Chondrocyte (in vitro differentiated cells): ENCODE measurements around the gene NOP58. TPM values are rescaled to one million over a fixed set of nuclear protein-coding genes. Genes with fewer than 3 reads are reported as not detected.
"Not testable (repeated sequence)": the region's sequence is repeated elsewhere in the genome, so short reads cannot be mapped to it uniquely, and the experiment has no call there.

Source experiments
- DNase-seq: peaks from one replicate; pipeline ENCODE4 v3.0.0; 2021; ENCODE audit warnings: mixed read lengths, low spot score
- H3K27ac Mint-ChIP-seq: one replicate; pipeline ENCODE4 v1.8.0; 2021; ENCODE audit warnings: mild to moderate bottlenecking, moderate library complexity, mixed read lengths; ENCODE audit not compliant: unreplicated experiment
- H3K27me3 Mint-ChIP-seq: 2 replicates; pipeline ENCODE4 v1.8.0; 2021; ENCODE audit warnings: low read depth, mixed read lengths
- H3K36me3 Mint-ChIP-seq: 2 replicates; pipeline ENCODE4 v1.8.0; 2021; ENCODE audit warnings: low read depth, mixed read lengths
- H3K4me1 Mint-ChIP-seq: 2 replicates; pipeline ENCODE4 v1.8.0; 2021; ENCODE audit warnings: low read depth, mild to moderate bottlenecking, mixed read lengths
- H3K4me3 Mint-ChIP-seq: one replicate; pipeline ENCODE4 v1.8.0; 2021; ENCODE audit warnings: mild to moderate bottlenecking, moderate library complexity, mixed read lengths; ENCODE audit not compliant: unreplicated experiment
- H3K9me3 Mint-ChIP-seq: 2 replicates; pipeline ENCODE4 v1.8.0; 2021; ENCODE audit warnings: low read depth, mixed read lengths
- total RNA-seq: library from RNA; stranded (reverse); gene quantifications from 3 replicates; pipeline ENCODE4 v1.2.1, GENCODE V29; 2021
- TF ChIP-seq, protein P1 (sequence below): fragments of 200-600 bp; sonication (generic); IDR thresholded peaks from 2 replicates; pipeline ENCODE4 v1.5.0; 2021; ENCODE audit warnings: antibody characterized with exemption, mild to moderate bottlenecking, moderate library complexity

NOP58 gene
- total RNA-seq, 1 donor from 2014 or later: 32.3 TPM

- TF ChIP-seq, protein P1, sequence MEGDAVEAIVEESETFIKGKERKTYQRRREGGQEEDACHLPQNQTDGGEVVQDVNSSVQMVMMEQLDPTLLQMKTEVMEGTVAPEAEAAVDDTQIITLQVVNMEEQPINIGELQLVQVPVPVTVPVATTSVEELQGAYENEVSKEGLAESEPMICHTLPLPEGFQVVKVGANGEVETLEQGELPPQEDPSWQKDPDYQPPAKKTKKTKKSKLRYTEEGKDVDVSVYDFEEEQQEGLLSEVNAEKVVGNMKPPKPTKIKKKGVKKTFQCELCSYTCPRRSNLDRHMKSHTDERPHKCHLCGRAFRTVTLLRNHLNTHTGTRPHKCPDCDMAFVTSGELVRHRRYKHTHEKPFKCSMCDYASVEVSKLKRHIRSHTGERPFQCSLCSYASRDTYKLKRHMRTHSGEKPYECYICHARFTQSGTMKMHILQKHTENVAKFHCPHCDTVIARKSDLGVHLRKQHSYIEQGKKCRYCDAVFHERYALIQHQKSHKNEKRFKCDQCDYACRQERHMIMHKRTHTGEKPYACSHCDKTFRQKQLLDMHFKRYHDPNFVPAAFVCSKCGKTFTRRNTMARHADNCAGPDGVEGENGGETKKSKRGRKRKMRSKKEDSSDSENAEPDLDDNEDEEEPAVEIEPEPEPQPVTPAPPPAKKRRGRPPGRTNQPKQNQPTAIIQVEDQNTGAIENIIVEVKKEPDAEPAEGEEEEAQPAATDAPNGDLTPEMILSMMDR: no peak
- Mint-ChIP-seq H3K9me3 (no peaks in the 10 kb centered on the region), H3K4me3 (no peak overlapping the region), H3K27ac (peak overlapping the region; percentile 65), H3K4me1 (peaks cover 29% of the 10 kb centered on the region), H3K36me3 (no peaks in the 10 kb centered on the region), H3K27me3 (no peaks in the 10 kb centered on the region)
- DNase-seq: no peak
Measured at GRCh38 chr2:202270487-202270886, 4.9 kb downstream of the NOP58 start.

DNA sequence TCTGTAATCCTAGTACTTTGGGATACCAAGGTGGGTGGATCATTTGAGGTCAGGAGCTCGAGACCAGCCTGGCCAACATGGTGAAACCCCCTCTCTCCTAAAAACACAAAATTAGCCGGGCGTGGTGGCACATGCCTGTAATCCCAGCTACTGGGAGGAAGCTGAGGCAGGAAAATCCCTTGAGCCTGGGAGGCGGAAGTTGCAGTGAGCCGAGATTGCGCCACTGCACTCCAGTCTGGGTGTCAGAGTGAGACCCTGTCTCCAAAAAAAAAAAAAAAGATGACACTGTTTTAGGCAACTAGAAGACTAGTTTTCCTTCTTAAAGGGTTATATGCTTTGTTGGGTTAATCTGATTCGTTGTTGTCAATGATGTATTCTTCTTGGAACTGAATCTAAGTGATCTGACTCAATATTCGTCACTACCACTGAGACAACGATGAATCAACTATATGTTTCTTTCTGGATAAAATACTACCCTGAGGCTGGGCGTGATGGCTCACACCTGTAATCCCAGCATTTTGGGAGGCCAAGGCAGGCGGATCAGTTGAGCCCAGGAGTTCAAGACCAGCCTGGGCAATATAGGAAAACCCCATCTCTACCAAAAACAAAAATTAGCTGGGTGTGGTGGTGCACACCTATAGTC, 10.6 kb downstream of the NOP58 start:
- H3K27me3 Mint-ChIP-seq, H3K9me3 Mint-ChIP-seq, H3K36me3 Mint-ChIP-seq, H3K27ac Mint-ChIP-seq, H3K4me3 Mint-ChIP-seq, DNase-seq: not testable (repeated sequence)
- H3K4me1 Mint-ChIP-seq: peaks cover 21% of the 10 kb centered on the region

- TF ChIP-seq, protein P1: no peak
- H3K36me3 Mint-ChIP-seq: peaks cover 4% of the 10 kb centered on the region
- no peaks in the 10 kb centered on the region for H3K9me3 Mint-ChIP-seq
- H3K4me1 Mint-ChIP-seq: peaks cover 10% of the 10 kb centered on the region
- H3K27me3 Mint-ChIP-seq: no peaks in the 10 kb centered on the region
- no peak overlapping the region for H3K4me3 Mint-ChIP-seq
- DNase-seq: no peak
- H3K27ac Mint-ChIP-seq: peak overlapping the region; percentile 83
Measured at GRCh38 chr2:202278036-202278760, 12.6 kb downstream of the NOP58 start.

DNA sequence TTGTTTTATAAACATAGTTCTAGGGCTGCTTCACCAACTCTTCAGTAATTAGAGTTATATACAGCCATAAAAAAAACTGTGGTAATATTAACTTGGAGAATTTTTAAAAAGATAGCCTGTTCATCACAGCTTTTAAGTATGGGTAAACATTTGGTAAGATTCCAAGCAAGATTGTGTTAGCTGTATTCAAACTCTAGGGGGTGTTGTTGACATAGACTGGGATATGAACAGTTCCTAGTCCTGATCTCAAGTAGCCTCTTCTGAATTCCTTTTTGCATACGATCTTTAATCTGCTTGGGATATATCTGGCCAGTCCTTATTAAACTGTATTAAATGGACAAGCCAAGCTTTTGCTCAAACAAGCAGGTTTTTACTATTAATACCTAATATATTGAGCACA, 13.4 kb downstream of the NOP58 start:
- H3K27ac Mint-ChIP-seq: no peak overlapping the region
- peaks cover 4% of the 10 kb centered on the region for H3K36me3 Mint-ChIP-seq

DNA sequence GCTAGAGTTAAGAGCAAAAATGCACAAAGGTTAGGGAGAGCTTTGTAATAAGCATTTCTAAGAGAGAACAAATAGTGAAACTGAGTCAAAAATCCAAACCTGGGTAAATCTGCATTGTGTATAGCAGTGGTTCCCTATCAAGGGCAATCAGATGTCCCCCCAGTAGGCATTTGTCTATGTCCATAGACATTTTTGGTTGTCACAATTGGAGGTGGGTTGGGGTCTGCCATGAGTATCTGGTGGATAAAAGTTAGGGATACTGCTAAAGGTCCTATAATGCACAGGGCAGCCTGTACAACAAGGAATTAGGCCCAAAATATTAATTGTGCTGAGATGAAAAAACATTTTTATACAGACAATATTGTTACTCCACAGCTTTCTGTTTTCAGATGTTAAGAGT, 21.0 kb downstream of the NOP58 start:
- Mint-ChIP-seq H3K4me1 (no peaks in the 10 kb centered on the region), H3K36me3 (peaks cover 23% of the 10 kb centered on the region), H3K9me3 (no peaks in the 10 kb centered on the region), H3K4me3 (no peak overlapping the region), H3K27me3 (no peaks in the 10 kb centered on the region), H3K27ac (no peak overlapping the region)
- no peak for DNase-seq
- TF ChIP-seq, protein P1: no peak

More for the DNA sequence above, 13.4 kb downstream of the NOP58 start:
- no peaks in the 10 kb centered on the region for H3K9me3 Mint-ChIP-seq
- H3K4me1 Mint-ChIP-seq: peaks cover 9% of the 10 kb centered on the region
- no peak for DNase-seq
- no peak overlapping the region for H3K4me3 Mint-ChIP-seq
- TF ChIP-seq, protein P1: peak; percentile 85
- H3K27me3 Mint-ChIP-seq: no peaks in the 10 kb centered on the region
